ENCODE data around the gene GLB1L. TPM values are rescaled to one million over a fixed set of nuclear protein-coding genes. Genes with fewer than 3 reads are reported as not detected.
"Not testable (repeated sequence)": the region's sequence is repeated elsewhere in the genome, so short reads cannot be mapped to it uniquely, and the experiment has no call there.

The GLB1L gene
- total RNA-seq, 1 donor from 2014 or later = 5.3 TPM

DNA sequence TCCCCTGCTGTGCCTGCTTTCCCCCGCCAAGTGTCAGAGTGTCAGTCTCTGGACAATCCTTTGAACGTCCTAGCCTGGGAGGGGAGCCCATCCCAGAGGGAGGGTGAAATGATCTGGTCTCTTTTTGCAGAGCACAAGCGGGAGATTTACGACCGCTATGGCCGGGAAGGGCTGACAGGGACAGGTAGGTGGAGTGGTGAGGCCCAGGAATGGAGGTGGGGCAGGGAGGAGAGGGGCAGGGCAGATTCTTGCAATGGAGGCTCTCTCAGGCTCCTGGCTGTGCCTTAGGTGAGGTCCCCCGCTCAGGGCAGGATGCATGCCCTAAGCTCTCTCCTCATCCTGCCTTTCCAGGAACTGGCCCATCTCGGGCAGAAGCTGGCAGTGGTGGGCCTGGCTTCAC, 36.3 kb upstream of the GLB1L start:
- intact Hi-C loops (cut with micrococcal nuclease) = no loop called here

GRCh38 chr2:219280651-219281050, 35.4 kb upstream of the GLB1L start:
- intact Hi-C loops (cut with micrococcal nuclease) = no loop called here

GRCh38 chr2:219279916-219280516, 34.8 kb upstream of the GLB1L start:
- intact Hi-C loops (cut with micrococcal nuclease) = loop anchor here (1.0 to 5.0 kb wide), 20 partner anchors 15 to 1010 kb away; partner anchors contain the start of genes AAMP, ABCB6, ANKZF1 and ATG9A

GRCh38 chr2:219279151-219279915, 34.1 kb upstream of the GLB1L start, which contains the start of gene DNAJB2:
DNAJB2 (plus strand) TSS chr2:219279366; CDS start chr2:219279834, 468 bp downstream.
- intact Hi-C loops (cut with micrococcal nuclease) = loop anchor here (1.0 to 5.0 kb wide), 20 partner anchors 16 to 1009 kb away; partner anchors contain the start of genes AAMP, ABCB6, ANKZF1 and ATG9A

GRCh38 chr2:219278655-219279150, 33.5 kb upstream of the GLB1L start:
- intact Hi-C loops (cut with micrococcal nuclease) = loop anchor here (1.0 to 5.0 kb wide), 20 partner anchors 17 to 1008 kb away; partner anchors contain the start of genes AAMP, ABCB6, ANKZF1 and ATG9A

DNA sequence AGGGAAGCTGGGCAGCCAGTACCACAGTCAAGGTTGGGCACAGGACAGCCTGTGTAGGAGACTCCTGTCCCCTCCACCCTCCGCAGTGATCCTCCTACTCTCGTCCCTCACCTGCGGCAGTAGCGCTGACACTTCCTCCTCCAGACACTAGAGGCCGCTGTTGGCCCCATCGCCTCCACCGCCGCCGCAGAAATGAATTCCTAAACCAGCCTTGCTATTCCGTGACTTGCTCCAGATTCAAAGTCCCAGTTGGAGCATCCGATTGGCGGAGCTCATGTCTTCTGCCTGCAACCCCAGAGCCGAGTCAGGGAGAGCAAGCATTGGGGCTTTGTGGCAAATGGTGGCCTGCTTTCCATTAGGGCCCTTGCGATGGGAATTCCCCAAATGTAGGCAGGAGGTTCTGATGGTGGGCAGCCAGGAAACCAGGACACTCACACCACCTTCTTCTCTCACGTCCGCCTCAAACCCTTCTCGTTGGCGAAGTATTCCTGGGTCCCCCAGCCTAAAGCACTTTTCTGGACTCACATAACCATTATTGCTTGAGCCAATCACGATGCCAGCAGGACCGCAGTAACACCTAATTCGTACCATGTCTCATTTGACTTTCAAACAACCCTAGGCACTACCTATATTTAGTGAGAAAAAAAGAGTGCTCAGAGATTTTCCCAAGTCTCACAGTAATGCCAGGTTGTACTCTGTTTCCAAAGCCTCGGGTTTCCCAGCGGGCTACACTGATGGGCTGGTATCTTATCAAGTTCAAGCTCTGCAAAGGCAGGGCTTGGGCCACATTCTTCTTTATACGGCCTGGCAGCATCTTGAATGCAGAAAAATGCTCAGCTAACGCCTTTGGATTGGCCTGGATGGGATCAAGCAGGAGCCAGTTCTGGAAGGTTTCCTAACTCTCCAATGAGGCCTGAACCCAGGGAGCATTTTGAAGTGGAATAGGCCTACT, 32.7 kb upstream of the GLB1L start:
- intact Hi-C loops (cut with micrococcal nuclease) = loop anchor here (2.0 to 5.0 kb wide), 2 partner anchors 264 to 879 kb away; partner anchors contain the start of genes CHPF, CTDSP1 and TMEM198

DNA sequence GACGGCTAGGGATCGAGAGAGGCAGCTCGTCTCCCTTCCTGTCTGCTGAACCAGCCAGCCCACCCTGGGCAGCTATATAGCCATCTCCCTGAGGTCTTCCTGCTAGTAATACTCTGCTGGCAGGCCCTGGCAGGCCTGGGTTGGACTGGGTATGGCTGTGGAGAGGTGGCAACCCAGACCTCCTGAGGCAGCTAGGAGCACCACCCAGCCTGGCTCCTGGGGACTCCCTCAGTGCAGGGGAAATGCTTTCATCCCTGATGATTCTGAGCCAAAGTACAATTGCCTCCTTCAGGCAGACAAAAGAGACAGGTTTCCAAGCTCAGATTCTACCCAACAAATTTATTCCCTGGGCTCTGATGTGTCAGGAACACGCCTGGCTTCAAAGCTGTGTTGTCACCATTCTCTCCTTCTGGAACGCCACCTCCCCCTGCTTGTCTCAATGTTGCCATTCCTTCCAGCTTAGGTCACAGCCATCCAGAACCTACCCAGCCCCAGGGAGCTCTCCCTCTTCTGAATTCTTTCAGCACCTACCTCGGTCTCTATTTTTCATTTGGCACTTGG, 29.2 kb upstream of the GLB1L start:
- intact Hi-C loops (cut with micrococcal nuclease) = no loop called here

DNA sequence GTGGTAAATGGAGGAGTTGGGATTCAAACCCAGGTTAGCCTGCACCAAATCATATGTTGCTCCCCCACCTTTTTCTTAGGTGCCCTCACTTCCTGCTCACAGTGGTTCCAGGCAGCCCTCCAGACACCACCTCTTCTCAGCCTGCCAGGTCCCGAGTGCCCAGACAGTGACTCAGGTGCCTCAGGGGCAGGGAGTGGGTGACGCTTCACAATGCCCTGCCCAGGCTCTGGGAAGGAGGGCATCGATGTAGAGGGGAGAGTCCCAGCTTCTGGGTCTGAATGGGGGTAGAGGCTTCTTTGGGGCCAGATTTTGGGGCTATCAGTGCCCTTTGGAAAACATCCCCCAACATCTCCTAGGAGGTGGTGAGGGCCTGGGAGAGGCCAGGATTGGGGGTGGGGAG, 28.7 kb upstream of the GLB1L start:
- intact Hi-C loops (cut with micrococcal nuclease) = no loop called here

DNA sequence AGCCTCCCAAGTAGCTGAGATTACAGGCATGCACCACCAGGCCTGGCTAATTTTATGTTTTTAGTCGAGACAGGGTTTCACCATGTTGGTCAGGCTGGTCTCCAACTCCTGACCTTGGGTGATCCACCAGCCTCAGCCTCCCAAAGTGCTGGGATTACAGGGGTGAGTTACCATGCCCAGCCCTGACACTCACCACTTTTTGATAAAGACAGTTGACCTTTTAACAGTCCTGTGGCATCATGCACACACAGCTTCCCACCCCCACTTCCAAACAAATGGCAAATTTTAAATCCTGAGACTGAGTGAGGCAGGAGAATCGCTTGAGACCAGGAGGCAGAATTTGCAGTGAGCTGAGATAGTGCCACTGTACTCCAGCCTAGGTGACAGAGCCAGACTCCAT, 27.8 kb upstream of the GLB1L start:
- intact Hi-C loops (cut with micrococcal nuclease) = no loop called here

- intact Hi-C loops (cut with micrococcal nuclease) = no loop called here
These were observed 27.1 kb upstream of the GLB1L start for GRCh38 chr2:219272356-219272755.

DNA sequence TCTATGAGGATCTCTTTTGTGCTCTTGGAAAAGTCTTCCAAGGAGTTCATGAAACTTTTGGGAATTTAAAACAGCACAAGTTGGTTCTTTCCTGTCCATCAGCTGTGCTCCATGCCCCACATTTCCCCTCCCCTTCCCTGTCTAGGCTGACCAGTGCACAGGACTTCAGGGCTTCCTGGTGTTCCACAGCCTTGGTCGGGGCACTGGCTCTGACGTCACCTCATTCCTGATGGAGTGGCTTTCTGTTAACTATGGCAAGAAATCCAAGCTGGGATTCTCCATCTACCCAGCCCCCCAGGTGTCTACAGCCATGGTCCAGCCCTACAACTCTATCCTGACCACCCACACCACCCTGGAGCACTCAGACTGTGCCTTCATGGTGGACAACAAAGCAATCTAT, 25.8 kb upstream of the GLB1L start:
- intact Hi-C loops (cut with micrococcal nuclease) = no loop called here

DNA sequence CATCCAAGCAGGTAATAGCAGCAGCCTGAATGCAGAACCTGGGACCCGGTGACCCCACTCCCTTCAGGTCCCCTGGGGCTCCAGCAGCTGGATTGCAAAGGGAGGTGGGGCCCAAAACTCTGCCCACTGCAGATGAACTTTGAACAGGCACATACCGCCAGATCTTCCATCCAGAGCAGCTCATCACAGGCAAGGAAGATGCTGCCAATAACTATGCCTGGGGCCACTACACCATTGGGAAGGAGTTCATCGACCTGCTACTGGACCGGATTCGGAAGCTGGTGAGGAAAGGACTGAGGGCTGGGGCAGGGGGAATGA, 24.8 kb upstream of the GLB1L start:
- intact Hi-C loops (cut with micrococcal nuclease) = no loop called here

- intact Hi-C loops (cut with micrococcal nuclease) = no loop called here
These were observed 24.3 kb upstream of the GLB1L start for GRCh38 chr2:219269362-219270054.

DNA sequence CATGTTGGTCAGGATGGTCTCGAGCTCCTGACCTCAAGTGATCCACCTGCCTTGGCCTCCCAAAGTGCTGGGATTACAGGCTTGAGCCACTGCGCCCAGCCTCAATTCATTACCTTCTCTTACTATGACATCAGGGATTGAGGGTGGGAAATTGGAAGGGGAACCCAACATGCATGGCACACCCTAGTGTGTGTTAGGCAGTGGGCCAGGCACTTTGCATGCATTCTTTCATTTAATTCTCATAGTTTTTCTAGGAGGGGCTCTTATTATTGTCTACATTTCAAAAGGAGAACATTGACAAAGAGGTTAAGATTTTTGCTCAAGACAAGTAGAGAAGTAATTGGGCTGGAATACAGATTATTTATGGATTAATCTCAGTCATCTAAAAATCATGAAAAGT, 23.1 kb upstream of the GLB1L start:
- intact Hi-C loops (cut with micrococcal nuclease) = no loop called here

DNA sequence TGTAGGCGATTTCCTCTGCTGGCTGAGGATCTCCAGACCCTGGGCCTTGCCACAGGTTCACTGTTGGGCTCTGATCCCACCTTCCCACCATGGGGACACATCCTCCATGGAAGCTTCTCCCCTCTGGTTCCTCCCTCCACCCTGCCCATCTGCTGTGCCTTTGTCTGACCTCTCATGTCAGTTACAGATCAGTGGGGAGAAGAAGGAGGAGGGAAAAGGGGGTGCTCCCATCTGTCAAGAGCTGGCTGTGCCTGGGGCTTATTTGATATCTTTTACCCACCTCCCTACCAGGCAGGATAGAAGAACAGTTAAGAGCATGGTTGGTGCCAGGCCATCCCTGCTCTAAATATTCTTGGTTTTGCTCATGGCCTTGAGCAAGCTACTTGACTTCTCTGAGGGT, 21.6 kb upstream of the GLB1L start:
- intact Hi-C loops (cut with micrococcal nuclease) = no loop called here

DNA sequence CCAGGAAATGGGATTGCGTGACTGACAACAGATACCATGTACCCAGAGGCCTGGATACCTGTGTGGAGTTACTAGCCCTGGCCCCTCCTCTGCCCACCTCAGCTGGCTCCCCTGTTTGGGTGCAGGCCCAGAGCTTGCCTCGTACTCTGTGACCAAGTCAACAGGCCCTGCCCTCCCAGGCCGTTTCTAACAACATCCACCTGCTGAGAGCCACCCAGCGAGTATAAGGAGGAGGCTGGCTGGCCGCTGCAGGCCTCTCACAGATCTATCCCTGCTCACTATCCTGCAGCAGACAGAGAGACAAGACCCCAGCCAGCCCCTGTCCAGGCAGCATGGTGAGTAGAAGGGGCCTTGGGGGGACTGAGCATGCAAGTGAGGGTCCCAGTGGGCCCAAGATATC, 21.0 kb upstream of the GLB1L start:
- intact Hi-C loops (cut with micrococcal nuclease) = no loop called here

- intact Hi-C loops (cut with micrococcal nuclease) = no loop called here
These were observed 16.0 kb upstream of the GLB1L start for GRCh38 chr2:219261024-219261855.

DNA sequence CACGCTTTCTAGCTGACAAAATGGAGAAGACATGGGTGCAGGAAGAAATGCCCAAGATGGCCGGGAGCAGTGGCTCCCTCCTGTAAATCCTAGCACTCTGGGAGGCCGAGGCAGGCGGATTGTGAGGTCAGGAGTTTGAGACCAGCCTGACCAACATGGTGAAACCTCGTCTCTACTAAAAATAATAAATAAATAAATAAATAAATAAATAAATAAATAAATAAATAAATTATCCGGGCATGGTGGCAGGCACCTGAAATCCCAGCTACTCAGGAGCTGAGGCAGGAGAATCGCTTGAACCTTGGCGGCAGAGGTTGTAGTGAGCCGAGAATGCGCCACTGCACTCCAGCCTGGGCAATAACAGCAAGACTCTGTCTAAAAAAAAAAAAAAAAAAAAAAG, 13.7 kb upstream of the GLB1L start:
- intact Hi-C loops (cut with micrococcal nuclease) = not testable (repeated sequence)

DNA sequence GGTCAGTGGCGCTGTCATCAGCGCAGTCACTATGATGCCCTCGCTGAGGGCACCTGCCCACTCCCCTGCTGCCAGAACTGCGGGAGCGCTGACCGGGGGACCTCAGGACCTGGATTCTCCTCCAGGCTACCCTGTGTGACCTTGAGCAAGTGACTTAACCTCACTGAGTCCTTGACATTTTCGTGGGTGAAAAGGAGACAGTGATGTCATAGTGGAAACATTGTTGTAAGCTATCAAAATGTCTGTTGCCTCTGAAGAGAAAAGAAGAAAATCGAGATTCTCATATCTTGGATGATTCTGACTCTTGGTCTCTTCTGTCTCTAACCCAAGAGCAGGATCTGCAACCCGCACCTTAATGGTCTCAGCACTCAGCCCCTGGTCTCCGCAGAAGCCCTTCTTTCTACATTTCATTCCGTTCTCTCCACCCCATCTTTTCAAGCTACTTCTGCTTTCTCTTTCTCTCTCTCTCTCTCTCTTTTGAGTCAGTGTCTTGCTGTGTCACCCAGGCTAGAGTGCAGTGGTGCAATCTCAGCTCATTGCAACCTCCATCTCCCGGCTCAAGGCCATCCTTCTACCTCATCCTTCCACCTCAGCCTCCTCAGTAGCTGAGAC, 9.5 kb upstream of the GLB1L start:
- intact Hi-C loops (cut with micrococcal nuclease) = loop anchor here (1.0 to 5.0 kb wide), 6 partner anchors 41 to 544 kb away; partner anchors contain the start of genes CHPF, GMPPA, NHEJ1 and TTLL4
